GM20000 (cell line): ENCODE results near the gene PIN1.

ENCODE experiments used
- DNase-seq: peaks from one replicate; pipeline ENCODE4 v3.0.0; 2012; ENCODE audit warnings: low spot score
- TF ChIP-seq, protein P1 (sequence below): IDR thresholded peaks from 2 replicates; pipeline ENCODE4 v1.5.1; 2012; ENCODE audit warnings: mild to moderate bottlenecking, control low read depth; ENCODE audit errors: extremely low read depth, missing control alignments

Gene PIN1

DNA sequence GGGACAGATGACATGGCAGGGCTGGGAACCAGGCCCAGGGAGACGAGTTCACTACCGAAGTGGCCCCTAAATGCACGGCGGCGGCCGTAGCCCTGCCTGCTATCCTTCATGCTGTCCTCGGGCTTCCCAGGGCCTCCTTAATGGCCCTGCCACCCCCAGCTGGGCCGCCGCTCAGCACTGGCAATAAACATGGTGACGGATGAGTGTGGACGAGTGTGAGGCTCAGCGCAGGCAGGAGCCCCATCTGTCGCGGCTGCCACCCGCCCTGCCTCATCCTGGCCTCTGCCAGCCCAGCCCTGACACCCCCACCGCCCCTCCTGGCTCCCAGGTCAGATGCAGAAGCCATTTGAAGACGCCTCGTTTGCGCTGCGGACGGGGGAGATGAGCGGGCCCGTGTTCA lies 13.6 kb downstream of the PIN1 start:
- TF ChIP-seq, protein P1, sequence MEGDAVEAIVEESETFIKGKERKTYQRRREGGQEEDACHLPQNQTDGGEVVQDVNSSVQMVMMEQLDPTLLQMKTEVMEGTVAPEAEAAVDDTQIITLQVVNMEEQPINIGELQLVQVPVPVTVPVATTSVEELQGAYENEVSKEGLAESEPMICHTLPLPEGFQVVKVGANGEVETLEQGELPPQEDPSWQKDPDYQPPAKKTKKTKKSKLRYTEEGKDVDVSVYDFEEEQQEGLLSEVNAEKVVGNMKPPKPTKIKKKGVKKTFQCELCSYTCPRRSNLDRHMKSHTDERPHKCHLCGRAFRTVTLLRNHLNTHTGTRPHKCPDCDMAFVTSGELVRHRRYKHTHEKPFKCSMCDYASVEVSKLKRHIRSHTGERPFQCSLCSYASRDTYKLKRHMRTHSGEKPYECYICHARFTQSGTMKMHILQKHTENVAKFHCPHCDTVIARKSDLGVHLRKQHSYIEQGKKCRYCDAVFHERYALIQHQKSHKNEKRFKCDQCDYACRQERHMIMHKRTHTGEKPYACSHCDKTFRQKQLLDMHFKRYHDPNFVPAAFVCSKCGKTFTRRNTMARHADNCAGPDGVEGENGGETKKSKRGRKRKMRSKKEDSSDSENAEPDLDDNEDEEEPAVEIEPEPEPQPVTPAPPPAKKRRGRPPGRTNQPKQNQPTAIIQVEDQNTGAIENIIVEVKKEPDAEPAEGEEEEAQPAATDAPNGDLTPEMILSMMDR = no peak

GRCh38 chr19:9849791-9850190 lies 14.7 kb downstream of the PIN1 start:
- TF ChIP-seq, protein P1 = no peak
- no peak for DNase-seq

More for the DNA sequence above, 13.6 kb downstream of the PIN1 start:
- no peak for DNase-seq

DNA sequence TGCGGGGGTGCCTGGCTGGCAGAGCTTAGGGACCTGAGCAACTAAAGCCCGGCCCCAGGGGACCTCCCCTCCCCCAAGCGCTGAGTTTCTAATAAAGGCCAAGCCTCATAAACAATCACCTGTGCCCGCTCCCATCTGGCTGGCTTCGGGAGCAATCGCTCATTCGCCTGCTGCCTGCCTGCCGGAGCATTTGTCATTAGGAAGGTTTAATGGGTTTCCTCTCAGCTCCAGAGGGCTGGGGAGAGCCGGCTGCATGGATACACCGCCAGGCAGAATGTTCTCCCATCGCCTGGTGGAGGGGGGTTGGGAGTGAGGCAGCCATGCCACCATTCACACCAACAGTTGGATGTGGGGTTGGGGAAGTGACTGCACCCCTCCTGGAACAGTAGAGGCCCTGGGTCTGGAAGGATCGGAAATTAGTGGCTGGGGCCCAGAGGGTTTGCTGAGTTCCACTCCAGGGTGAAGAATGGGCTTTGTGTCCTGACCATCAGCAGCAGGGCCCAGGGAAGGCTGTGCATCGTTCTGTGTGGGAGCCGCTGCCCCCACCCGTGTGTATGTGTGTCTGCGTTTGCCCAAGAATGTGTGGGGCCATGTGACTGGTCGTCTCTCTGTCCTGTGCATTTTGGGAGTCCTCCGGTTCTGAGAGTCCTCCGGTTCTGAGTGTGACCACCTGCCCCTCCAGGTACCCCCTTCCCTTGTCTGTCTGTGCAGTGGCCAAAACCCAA lies 15.3 kb downstream of the PIN1 start:
- DNase-seq = no peak
- TF ChIP-seq, protein P1 = no peak

- TF ChIP-seq, protein P1 = no peak
- DNase-seq = no peak
These were observed 19.2 kb downstream of the PIN1 start for GRCh38 chr19:9854282-9854846.

DNA sequence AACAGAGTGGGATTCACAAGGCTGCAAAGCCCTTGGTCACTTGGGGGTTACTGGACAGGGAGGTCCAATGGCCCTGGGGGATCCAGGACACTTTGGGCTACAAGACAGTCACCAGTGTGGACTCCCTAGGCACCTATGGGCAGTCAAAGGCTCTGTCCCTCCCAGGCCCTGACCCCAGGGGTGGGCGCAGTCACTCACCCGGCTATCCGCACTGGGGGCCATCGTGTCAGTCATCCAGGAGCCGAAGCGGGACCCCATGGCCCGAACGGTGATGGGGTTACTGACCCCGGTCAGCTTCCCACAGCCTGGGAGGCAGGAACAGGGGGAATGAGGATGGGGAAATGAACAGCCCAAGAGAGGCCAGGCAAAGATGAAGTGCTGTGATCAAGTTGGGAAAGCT lies 21.5 kb downstream of the PIN1 start:
- DNase-seq = no peak
- TF ChIP-seq, protein P1 = no peak

- no peak for DNase-seq
- TF ChIP-seq, protein P1 = no peak
These were observed 22.1 kb downstream of the PIN1 start for GRCh38 chr19:9857076-9857721.
